ENCODE data around the gene CSRP3.

GRCh38 chr11:19162951-19163505 is 38.8 kb downstream of the CSRP3 start:
- TF ChIP-seq, protein P1, sequence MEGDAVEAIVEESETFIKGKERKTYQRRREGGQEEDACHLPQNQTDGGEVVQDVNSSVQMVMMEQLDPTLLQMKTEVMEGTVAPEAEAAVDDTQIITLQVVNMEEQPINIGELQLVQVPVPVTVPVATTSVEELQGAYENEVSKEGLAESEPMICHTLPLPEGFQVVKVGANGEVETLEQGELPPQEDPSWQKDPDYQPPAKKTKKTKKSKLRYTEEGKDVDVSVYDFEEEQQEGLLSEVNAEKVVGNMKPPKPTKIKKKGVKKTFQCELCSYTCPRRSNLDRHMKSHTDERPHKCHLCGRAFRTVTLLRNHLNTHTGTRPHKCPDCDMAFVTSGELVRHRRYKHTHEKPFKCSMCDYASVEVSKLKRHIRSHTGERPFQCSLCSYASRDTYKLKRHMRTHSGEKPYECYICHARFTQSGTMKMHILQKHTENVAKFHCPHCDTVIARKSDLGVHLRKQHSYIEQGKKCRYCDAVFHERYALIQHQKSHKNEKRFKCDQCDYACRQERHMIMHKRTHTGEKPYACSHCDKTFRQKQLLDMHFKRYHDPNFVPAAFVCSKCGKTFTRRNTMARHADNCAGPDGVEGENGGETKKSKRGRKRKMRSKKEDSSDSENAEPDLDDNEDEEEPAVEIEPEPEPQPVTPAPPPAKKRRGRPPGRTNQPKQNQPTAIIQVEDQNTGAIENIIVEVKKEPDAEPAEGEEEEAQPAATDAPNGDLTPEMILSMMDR (IDR thresholded peaks at IDR 0.05; ENCODE audit: poor library complexity, severe bottlenecking) = no peak
- TF ChIP-seq EZH2 (IDR thresholded peaks at IDR 0.05; ENCODE audit: borderline replicate concordance, insufficient read depth, low read length, poor library complexity, severe bottlenecking) (no peak), POLR2AphosphoS5 (IDR thresholded peaks at IDR 0.05) (no peak), RAD21 (conservative IDR thresholded peaks at IDR 0.05) (no peak), TAF1 (IDR thresholded peaks at IDR 0.05; ENCODE audit: low read depth) (no peak), SMC3 (conservative IDR thresholded peaks at IDR 0.05; ENCODE audit: poor library complexity) (no peak), MXI1 (conservative IDR thresholded peaks at IDR 0.05; ENCODE audit: poor library complexity, severe bottlenecking) (no peak), EP300 (conservative IDR thresholded peaks at IDR 0.05; ENCODE audit: poor library complexity, severe bottlenecking) (no peak)
